IPS DF 6.9 (cell line): ENCODE data around the gene GNAS.

Experiments
- DNase-seq: peaks from one replicate; pipeline ENCODE4 v3.0.0-alpha.2; 2013; ENCODE audit warnings: low read depth, low spot score
- H3K27ac ChIP-seq: one replicate; pipeline ENCODE4 v1.5.1; 2013; ENCODE audit warnings: low read length, control low read depth
- H3K27me3 ChIP-seq: 2 replicates; pipeline ENCODE4 v1.6.1; 2013; ENCODE audit warnings: mild to moderate bottlenecking, low read length; ENCODE audit not compliant: control insufficient read depth, insufficient read depth
- H3K36me3 ChIP-seq: 2 replicates; pipeline ENCODE4 v1.6.1; 2013; ENCODE audit warnings: low read length; ENCODE audit not compliant: control insufficient read depth, insufficient read depth
- H3K4me1 ChIP-seq: 2 replicates; pipeline ENCODE4 v1.6.1; 2013; ENCODE audit warnings: low read length; ENCODE audit not compliant: control insufficient read depth, insufficient read depth
- H3K4me3 ChIP-seq: 2 replicates; pipeline ENCODE4 v1.5.1; 2013; ENCODE audit warnings: mild to moderate bottlenecking, low read length
- H3K9me3 ChIP-seq: 2 replicates; pipeline ENCODE4 v1.6.1; 2013; ENCODE audit warnings: low read length, inconsistent platforms; ENCODE audit not compliant: control insufficient read depth, insufficient read depth
- WGBS: extraction: QIAGEN DNeasy Blood & Tissue Kit; methylation state at CpG from one replicate; pipeline ENCODE4 v1.1.7; 2013; ENCODE audit warnings: mixed read lengths, missing lambda C conversion rate; ENCODE audit not compliant: insufficient read length, insufficient coverage; 5-methylcytosine and 5-hydroxymethylcytosine counted together

GNAS gene

GRCh38 chr20:58907320-58908137 lies 55.0 kb downstream of the GNAS start:
- Histone ChIP-seq H3K4me3 (no peak overlapping the region), H3K27me3 (no peaks in the 10 kb centered on the region), H3K9me3 (no peaks in the 10 kb centered on the region), H3K27ac (no peak overlapping the region), H3K36me3 (peaks cover 40% of the 10 kb centered on the region), H3K4me1 (no peaks in the 10 kb centered on the region)
- DNase-seq: no peak
- WGBS: no CpG with 5 or more reads among the region's 13 CpGs

GRCh38 chr20:58908221-58908620 lies 55.7 kb downstream of the GNAS start:
- no peak overlapping the region for H3K27ac ChIP-seq
- H3K36me3 ChIP-seq: peaks cover 40% of the 10 kb centered on the region
- no peak overlapping the region for H3K4me3 ChIP-seq
- no peaks in the 10 kb centered on the region for H3K9me3 ChIP-seq
- WGBS: no CpG with 5 or more reads among the region's 4 CpGs
- H3K4me1 ChIP-seq: no peaks in the 10 kb centered on the region
- no peak for DNase-seq
- no peaks in the 10 kb centered on the region for H3K27me3 ChIP-seq

- no peaks in the 10 kb centered on the region for H3K9me3 ChIP-seq
- DNase-seq: no peak
- H3K27ac ChIP-seq: no peak overlapping the region
- H3K36me3 ChIP-seq: peaks cover 36% of the 10 kb centered on the region
- no peak overlapping the region for H3K4me3 ChIP-seq
- no CpG with 5 or more reads among the region's 9 CpGs for WGBS
- no peaks in the 10 kb centered on the region for H3K27me3 ChIP-seq
- no peaks in the 10 kb centered on the region for H3K4me1 ChIP-seq
Measured at GRCh38 chr20:58908941-58909340, 56.4 kb downstream of the GNAS start.

- Histone ChIP-seq H3K9me3 (no peaks in the 10 kb centered on the region), H3K27me3 (no peaks in the 10 kb centered on the region)
Measured at GRCh38 chr20:58909585-58909984, 57.1 kb downstream of the GNAS start.

GRCh38 chr20:58910473-58910872 lies 58.0 kb downstream of the GNAS start:
- H3K4me3 ChIP-seq: no peak overlapping the region

More at GRCh38 chr20:58909585-58909984, 57.1 kb downstream of the GNAS start:
- Histone ChIP-seq H3K27ac (no peak overlapping the region), H3K4me3 (no peak overlapping the region), H3K4me1 (no peaks in the 10 kb centered on the region), H3K36me3 (peaks cover 36% of the 10 kb centered on the region)
- no CpG with 5 or more reads among the region's 15 CpGs for WGBS
- no peak for DNase-seq

GRCh38 chr20:58911309-58911708 lies 58.8 kb downstream of the GNAS start:
- H3K9me3 ChIP-seq: no peaks in the 10 kb centered on the region
- no peak for DNase-seq
- WGBS: no CpG with 5 or more reads among the region's 2 CpGs
- peaks cover 26% of the 10 kb centered on the region for H3K36me3 ChIP-seq
- no peaks in the 10 kb centered on the region for H3K4me1 ChIP-seq
- H3K4me3 ChIP-seq: no peak overlapping the region
- no peak overlapping the region for H3K27ac ChIP-seq
- no peaks in the 10 kb centered on the region for H3K27me3 ChIP-seq

More at GRCh38 chr20:58910473-58910872, 58.0 kb downstream of the GNAS start:
- WGBS: no CpG with 5 or more reads among the region's 14 CpGs
- peaks cover 32% of the 10 kb centered on the region for H3K36me3 ChIP-seq
- no peak for DNase-seq
- H3K27ac ChIP-seq: no peak overlapping the region
- H3K4me1 ChIP-seq: no peaks in the 10 kb centered on the region
- H3K27me3 ChIP-seq: no peaks in the 10 kb centered on the region
- H3K9me3 ChIP-seq: no peaks in the 10 kb centered on the region

- Histone ChIP-seq H3K4me3 (no peak overlapping the region), H3K27ac (no peak overlapping the region), H3K36me3 (peaks cover 23% of the 10 kb centered on the region), H3K9me3 (no peaks in the 10 kb centered on the region), H3K4me1 (no peaks in the 10 kb centered on the region), H3K27me3 (no peaks in the 10 kb centered on the region)
- no CpG with 5 or more reads among the region's 3 CpGs for WGBS
- no peak for DNase-seq
Measured at GRCh38 chr20:58911970-58912369, 59.5 kb downstream of the GNAS start.

GRCh38 chr20:58913079-58913478 lies 60.6 kb downstream of the GNAS start:
- no peak overlapping the region for H3K4me3 ChIP-seq
- H3K4me1 ChIP-seq: no peaks in the 10 kb centered on the region
- WGBS: no CpG with 5 or more reads among the region's 4 CpGs
- no peaks in the 10 kb centered on the region for H3K9me3 ChIP-seq
- peaks cover 19% of the 10 kb centered on the region for H3K36me3 ChIP-seq
- DNase-seq: no peak
- no peak overlapping the region for H3K27ac ChIP-seq
- H3K27me3 ChIP-seq: no peaks in the 10 kb centered on the region

- H3K9me3 ChIP-seq: no peaks in the 10 kb centered on the region
- no peak for DNase-seq
- WGBS: no CpG with 5 or more reads among the region's 6 CpGs
Measured at GRCh38 chr20:58918621-58919020, 66.1 kb downstream of the GNAS start.

GRCh38 chr20:58921564-58921963 lies 69.0 kb downstream of the GNAS start:
- Histone ChIP-seq H3K9me3 (no peaks in the 10 kb centered on the region), H3K27me3 (no peaks in the 10 kb centered on the region), H3K4me1 (no peaks in the 10 kb centered on the region), H3K4me3 (no peak overlapping the region), H3K36me3 (no peaks in the 10 kb centered on the region), H3K27ac (no peak overlapping the region)
- DNase-seq: no peak
- WGBS: no CpG with 5 or more reads among the region's 6 CpGs

More at GRCh38 chr20:58918621-58919020, 66.1 kb downstream of the GNAS start:
- H3K27me3 ChIP-seq: no peaks in the 10 kb centered on the region
- no peak overlapping the region for H3K4me3 ChIP-seq
- H3K4me1 ChIP-seq: no peaks in the 10 kb centered on the region
- H3K36me3 ChIP-seq: no peaks in the 10 kb centered on the region
- no peak overlapping the region for H3K27ac ChIP-seq

GRCh38 chr20:58922036-58922435 lies 69.5 kb downstream of the GNAS start:
- WGBS: no CpG with 5 or more reads among the region's 1 CpG
- no peak for DNase-seq

More at GRCh38 chr20:58922036-58922435, 69.5 kb downstream of the GNAS start:
- Histone ChIP-seq H3K4me1 (no peaks in the 10 kb centered on the region), H3K27me3 (no peaks in the 10 kb centered on the region), H3K9me3 (no peaks in the 10 kb centered on the region), H3K4me3 (no peak overlapping the region), H3K36me3 (no peaks in the 10 kb centered on the region), H3K27ac (no peak overlapping the region)
